Gastroesophageal sphincter (tissue), 4 donors: Measurements from ENCODE around the gene TMEM108. TPM values are rescaled to one million over a fixed set of nuclear protein-coding genes. Genes with fewer than 3 reads are reported as not detected.

Experiments
- ATAC-seq: fragments of 150-250 bp; one replicate; pipeline ENCODE4 v1.9.1; 2016; ENCODE audit warnings: mild to moderate bottlenecking, moderate library complexity
- H3K27ac ChIP-seq, 4 donors: fragments of 200-600 bp; sonication (generic) in 3 of 4; 1 replicate in 3 of 4; 2 replicates in 1 of 4; pipeline ENCODE4 v1.5.1; 2016 to 2019
- H3K27me3 ChIP-seq: fragments of 200-600 bp; sonication (generic); one replicate; pipeline ENCODE4 v1.5.1; 2019
- H3K36me3 ChIP-seq, 2 donors: fragments of 200-600 bp; sonication (generic); one replicate each; pipeline ENCODE4 v1.5.1; 2019; ENCODE audit warnings: control low read depth in 1 of 2
- H3K4me1 ChIP-seq, 3 donors: fragments of 200-600 bp; sonication (generic); 1 replicate in 2 of 3; 2 replicates in 1 of 3; pipeline ENCODE4 v1.5.1; 2016 to 2019; ENCODE audit warnings: control low read depth in 2 of 3
- H3K4me3 ChIP-seq, 2 donors: fragments of 200-600 bp; sonication (generic); one replicate each; pipeline ENCODE4 v1.5.1; 2019; ENCODE audit warnings: mild to moderate bottlenecking in 1 of 2, moderate library complexity in 1 of 2
- H3K9me3 ChIP-seq, 3 donors: fragments of 200-600 bp; sonication (generic); one replicate each; pipeline ENCODE4 v1.5.1; 2017 to 2019; ENCODE audit warnings: control low read depth in 2 of 3
- EP300 ChIP-seq: sonication (generic); formaldehyde crosslinking; IDR thresholded peaks from one replicate; pipeline ENCODE4 v1.6.1; 2017; ENCODE audit warnings: antibody characterized with exemption, mild to moderate bottlenecking
- POLR2A ChIP-seq, 2 donors: fragments of 450-650 bp; IDR thresholded peaks; one replicate each; pipeline ENCODE4 v1.6.1; 2017; ENCODE audit warnings: antibody characterized with exemption in 2 of 2, mild to moderate bottlenecking in 2 of 2, moderate library complexity in 1 of 2
- POLR2AphosphoS5 ChIP-seq: sonication (generic); formaldehyde crosslinking; IDR thresholded peaks from one replicate; pipeline ENCODE4 v1.6.1; 2017; ENCODE audit warnings: antibody characterized with exemption
- WGBS, 2 donors: methylation state at CpG; one replicate each; pipeline ENCODE4 v1.1.5; 2018; ENCODE audit warnings: low coverage in 1 of 2; 5-methylcytosine and 5-hydroxymethylcytosine counted together
- total RNA-seq, 4 donors: library from RNA; depleted of rRNA; stranded (reverse); fragments of >200 nt; gene quantifications; one replicate each; pipeline ENCODE4 v1.1.0, GENCODE V29; 2016
- TF ChIP-seq, protein P1 (sequence below), 4 experiments: fragments of 200-600 bp in 2 of 4; fragments of 450-650 bp in 2 of 4; sonication (generic) in 1 of 4; IDR thresholded peaks; one replicate each; pipeline ENCODE4 v1.5.1; 2017 to 2019; ENCODE audit warnings: antibody characterized with exemption in 4 of 4, mild to moderate bottlenecking in 2 of 4, moderate library complexity in 2 of 4

Gene TMEM108
- total RNA-seq, 4 donors from 2014 or later, result 2.7 to 7.3 (median 4.1) TPM

DNA sequence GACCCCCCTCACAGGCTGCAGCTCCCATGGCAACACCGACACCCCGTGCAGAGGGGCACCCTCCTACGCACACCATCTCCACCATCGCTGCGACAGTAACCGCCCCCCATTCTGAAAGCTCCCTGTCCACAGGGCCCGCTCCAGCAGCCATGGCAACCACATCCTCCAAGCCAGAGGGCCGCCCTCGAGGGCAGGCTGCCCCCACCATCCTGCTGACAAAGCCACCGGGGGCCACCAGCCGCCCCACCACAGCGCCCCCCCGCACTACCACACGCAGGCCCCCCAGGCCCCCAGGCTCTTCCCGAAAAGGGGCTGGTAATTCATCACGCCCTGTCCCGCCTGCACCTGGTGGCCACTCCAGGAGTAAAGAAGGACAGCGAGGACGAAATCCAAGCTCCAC, 341.7 kb downstream of the TMEM108 start:
- H3K9me3 ChIP-seq, result no peaks in the 10 kb centered on the region
- 100% methylated on average over 2 of the region's 19 CpGs; no CpG with 5 or more reads in 1 of the 2 donors for WGBS, 2 donors
- TF ChIP-seq, protein P1, sequence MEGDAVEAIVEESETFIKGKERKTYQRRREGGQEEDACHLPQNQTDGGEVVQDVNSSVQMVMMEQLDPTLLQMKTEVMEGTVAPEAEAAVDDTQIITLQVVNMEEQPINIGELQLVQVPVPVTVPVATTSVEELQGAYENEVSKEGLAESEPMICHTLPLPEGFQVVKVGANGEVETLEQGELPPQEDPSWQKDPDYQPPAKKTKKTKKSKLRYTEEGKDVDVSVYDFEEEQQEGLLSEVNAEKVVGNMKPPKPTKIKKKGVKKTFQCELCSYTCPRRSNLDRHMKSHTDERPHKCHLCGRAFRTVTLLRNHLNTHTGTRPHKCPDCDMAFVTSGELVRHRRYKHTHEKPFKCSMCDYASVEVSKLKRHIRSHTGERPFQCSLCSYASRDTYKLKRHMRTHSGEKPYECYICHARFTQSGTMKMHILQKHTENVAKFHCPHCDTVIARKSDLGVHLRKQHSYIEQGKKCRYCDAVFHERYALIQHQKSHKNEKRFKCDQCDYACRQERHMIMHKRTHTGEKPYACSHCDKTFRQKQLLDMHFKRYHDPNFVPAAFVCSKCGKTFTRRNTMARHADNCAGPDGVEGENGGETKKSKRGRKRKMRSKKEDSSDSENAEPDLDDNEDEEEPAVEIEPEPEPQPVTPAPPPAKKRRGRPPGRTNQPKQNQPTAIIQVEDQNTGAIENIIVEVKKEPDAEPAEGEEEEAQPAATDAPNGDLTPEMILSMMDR (IDR thresholded peaks at IDR 0.05), result no peak
- TF ChIP-seq POLR2A (IDR thresholded peaks at IDR 0.05) (no peak), EP300 (no peak), POLR2AphosphoS5 (no peak)
- no peaks in the 10 kb centered on the region for H3K27me3 ChIP-seq
- no peak overlapping the region for H3K27ac ChIP-seq
- peaks cover 0 to 12% of the 10 kb centered on the region in 2 donors for H3K36me3 ChIP-seq
- ATAC-seq, result no peak
- peaks cover 0 to 9% (median 2%) of the 10 kb centered on the region in 3 donors for H3K4me1 ChIP-seq
- H3K4me3 ChIP-seq, result no peak overlapping the region

DNA sequence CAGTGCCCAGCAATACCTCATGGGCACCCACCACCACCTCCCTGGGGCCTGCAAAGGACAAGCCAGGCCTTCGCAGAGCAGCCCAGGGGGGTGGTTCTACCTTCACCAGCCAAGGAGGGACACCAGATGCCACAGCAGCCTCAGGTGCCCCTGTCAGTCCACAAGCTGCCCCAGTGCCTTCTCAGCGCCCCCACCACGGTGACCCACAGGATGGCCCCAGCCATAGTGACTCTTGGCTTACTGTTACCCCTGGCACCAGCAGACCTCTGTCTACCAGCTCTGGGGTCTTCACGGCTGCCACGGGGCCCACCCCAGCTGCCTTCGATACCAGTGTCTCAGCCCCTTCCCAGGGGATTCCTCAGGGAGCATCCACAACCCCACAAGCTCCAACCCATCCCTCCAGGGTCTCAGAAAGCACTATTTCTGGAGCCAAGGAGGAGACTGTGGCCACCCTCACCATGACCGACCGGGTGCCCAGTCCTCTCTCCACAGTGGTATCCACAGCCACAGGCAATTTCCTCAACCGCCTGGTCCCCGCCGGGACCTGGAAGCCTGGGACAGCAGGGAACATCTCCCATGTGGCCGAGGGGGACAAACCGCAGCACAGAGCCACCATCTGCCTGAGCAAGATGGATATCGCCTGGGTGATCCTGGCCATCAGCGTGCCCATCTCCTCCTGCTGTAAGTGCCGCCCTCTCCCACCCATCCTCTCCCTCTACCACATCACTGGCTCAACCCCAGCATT, 342.5 kb downstream of the TMEM108 start:
- 84 to 97% methylated on average over 5 to 8 of the region's 16 CpGs for WGBS, 2 donors
- ATAC-seq, result peak; percentile 22
- Histone ChIP-seq H3K4me1 (peaks cover 0 to 9% (median 2%) of the 10 kb centered on the region in 3 donors), H3K27ac (no peak overlapping the region), H3K4me3 (no peak overlapping the region), H3K27me3 (no peaks in the 10 kb centered on the region), H3K36me3 (peaks cover 0 to 12% of the 10 kb centered on the region in 2 donors), H3K9me3 (no peaks in the 10 kb centered on the region)
- TF ChIP-seq POLR2A (IDR thresholded peaks at IDR 0.05) (no peak), EP300 (no peak), POLR2AphosphoS5 (no peak)
- TF ChIP-seq, protein P1 (IDR thresholded peaks at IDR 0.05), result no peak

DNA sequence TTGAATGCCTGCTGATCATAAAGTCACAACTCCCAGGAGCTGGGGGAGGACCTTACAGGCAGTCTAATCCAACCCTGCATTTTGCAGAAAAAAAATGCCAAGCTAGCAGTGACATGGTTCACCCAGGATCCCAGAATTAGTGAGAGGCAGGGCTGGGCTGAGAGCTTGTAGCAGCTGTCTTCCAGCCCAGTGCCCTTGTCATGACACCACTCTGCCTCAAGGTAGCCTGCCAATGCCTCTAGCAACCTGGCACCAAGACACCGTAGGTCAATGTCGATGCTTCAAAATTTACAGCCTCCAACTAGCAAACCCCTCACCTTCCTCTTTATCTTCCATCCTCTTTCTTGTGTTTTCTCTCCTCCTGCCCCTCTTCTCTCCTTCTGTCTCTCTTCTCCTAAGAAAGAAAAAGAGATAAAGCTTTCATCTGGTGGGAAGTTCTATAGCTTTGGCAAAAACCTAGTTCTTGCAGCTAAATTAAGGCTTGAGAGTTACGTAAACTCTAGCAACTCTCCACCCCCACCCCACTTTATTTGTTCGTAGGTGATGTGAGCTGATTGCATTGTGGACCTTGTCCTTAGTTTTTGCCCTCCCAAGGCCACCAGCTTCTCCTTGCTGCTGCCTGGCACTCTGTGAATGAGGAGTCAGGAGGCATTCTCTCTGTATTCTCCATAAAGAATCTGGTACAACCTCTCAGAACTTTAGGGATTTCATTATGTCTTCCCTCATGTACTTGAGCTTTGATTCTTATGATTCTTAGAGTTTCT, 343.3 kb downstream of the TMEM108 start:
- no peak for ATAC-seq
- TF ChIP-seq POLR2AphosphoS5, result no peak
- TF ChIP-seq EP300, result no peak
- no peaks in the 10 kb centered on the region for H3K27me3 ChIP-seq
- peaks cover 0 to 9% (median 2%) of the 10 kb centered on the region in 3 donors for H3K4me1 ChIP-seq
- 70 to 71% methylated on average over 4 of the region's 4 CpGs for WGBS, 2 donors
- H3K4me3 ChIP-seq, result no peak overlapping the region
- no peaks in the 10 kb centered on the region for H3K9me3 ChIP-seq
- H3K36me3 ChIP-seq, result peaks cover 0 to 12% of the 10 kb centered on the region in 2 donors
- H3K27ac ChIP-seq, result no peak overlapping the region

DNA sequence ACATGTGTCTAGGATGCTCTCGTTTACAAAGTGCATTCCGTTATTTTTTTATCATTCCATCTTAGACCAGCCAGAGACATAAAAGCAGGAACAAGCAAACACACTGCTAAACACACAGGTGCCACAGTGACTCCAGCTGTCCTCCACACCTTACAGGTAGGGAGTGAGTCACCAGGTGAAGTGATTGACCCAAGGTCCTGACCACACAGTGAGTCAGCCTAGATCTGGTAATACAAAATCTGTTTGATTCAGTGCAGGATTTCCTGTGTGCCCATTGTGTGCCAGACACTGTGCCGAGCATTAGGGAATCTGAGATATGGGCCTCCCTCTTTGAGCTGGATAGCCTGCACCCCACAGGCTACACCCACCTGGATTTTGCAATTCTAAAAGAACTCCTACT, 345.0 kb downstream of the TMEM108 start:
- 78 to 86% methylated on average over 2 of the region's 3 CpGs for WGBS, 2 donors
- ATAC-seq, result no peak
- TF ChIP-seq, protein P1 (IDR thresholded peaks at IDR 0.05), result no peak
- TF ChIP-seq POLR2AphosphoS5 (no peak), POLR2A (IDR thresholded peaks at IDR 0.05) (no peak), EP300 (no peak)
- Histone ChIP-seq H3K36me3 (peaks cover 0 to 12% of the 10 kb centered on the region in 2 donors), H3K9me3 (no peaks in the 10 kb centered on the region), H3K4me3 (no peak overlapping the region), H3K27me3 (no peaks in the 10 kb centered on the region), H3K27ac (no peak overlapping the region), H3K4me1 (peaks cover 0 to 9% (median 2%) of the 10 kb centered on the region in 3 donors)

DNA sequence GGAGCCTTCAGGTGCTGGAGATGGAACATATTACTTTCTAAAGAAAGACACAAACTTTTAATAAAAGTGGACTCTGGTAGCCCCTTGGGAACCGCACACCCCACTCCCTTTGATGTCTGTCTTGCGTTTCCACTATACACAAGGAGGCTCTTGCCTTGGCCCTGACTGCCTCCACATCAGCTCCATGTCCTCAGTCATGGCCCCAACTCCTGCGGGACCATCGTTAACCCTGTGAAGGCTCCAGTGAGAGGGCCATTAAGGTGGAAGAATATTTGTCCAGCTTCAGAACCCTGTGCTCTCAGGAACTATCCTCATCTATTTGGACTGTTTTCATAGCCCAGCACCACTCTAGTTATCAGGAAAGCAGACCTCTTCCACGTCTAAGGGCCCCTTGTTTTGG, 345.6 kb downstream of the TMEM108 start:
- ATAC-seq, result no peak
- Histone ChIP-seq H3K27ac (no peak overlapping the region), H3K4me1 (peaks cover 0 to 9% (median 2%) of the 10 kb centered on the region in 3 donors), H3K36me3 (peaks cover 0 to 12% of the 10 kb centered on the region in 2 donors), H3K9me3 (no peaks in the 10 kb centered on the region), H3K27me3 (no peaks in the 10 kb centered on the region), H3K4me3 (no peak overlapping the region)
- 78 to 94% methylated on average over 3 to 4 of the region's 5 CpGs for WGBS, 2 donors
- TF ChIP-seq POLR2A (IDR thresholded peaks at IDR 0.05) (no peak), POLR2AphosphoS5 (no peak), EP300 (no peak)
- TF ChIP-seq, protein P1 (IDR thresholded peaks at IDR 0.05), result no peak
